HCT116 (cell line): Measurements from ENCODE around the gene IFI35. TPM values are rescaled to one million over a fixed set of nuclear protein-coding genes. Genes with fewer than 3 reads are reported as not detected.

Source experiments
- ATAC-seq: fragments of 200-7000 bp; cut with Tn5 transposase; 2 replicates; pipeline ENCODE4 v1.9.1; 2020; ENCODE audit warnings: mild to moderate bottlenecking, moderate library complexity
- BruUV-seq: library from RNA; stranded (reverse); fragments of 400-500 nt; replicated peaks from 2 replicates; lab custom pipeline; 2021; lab: Mats Ljungman, UMichigan
- CTCF ChIA-PET: fragments of 300-600 bp; sonication (Branson Sonifier 250); formaldehyde crosslinking; loops from one replicate; lab custom pipeline; 2021; ENCODE audit warnings: antibody characterized with exemption; lab: Charles Lee
- POLR2A ChIA-PET: fragments of 300-600, 350-600 bp; sonication (Branson Sonifier 250); formaldehyde crosslinking; loops from one replicate; lab custom pipeline; 2021; ENCODE audit warnings: antibody characterized with exemption; lab: Charles Lee
- RAD21 ChIA-PET, 2 experiments: fragments of 300-600 bp; sonication (Branson Sonifier 250); formaldehyde crosslinking; loops; one replicate each; lab custom pipeline; 2023; ENCODE audit warnings: low total read pairs in 2 of 2; ENCODE audit not compliant: uncharacterized antibody in 2 of 2, unreplicated experiment in 2 of 2, low non-redundant PET in 1 of 2; lab: Charles Lee
- DNase-seq: peaks from one replicate; pipeline ENCODE4 v3.0.0-alpha.2; 2010; ENCODE audit warnings: low read depth, low spot score
- H2AFZ ChIP-seq: fragments of 200-600 bp; shearing (Covaris generic), sonication (generic); 2 replicates; pipeline ENCODE4 v1.6.1; 2017; ENCODE audit warnings: low read depth, mixed run types, mixed read lengths, antibody characterized with exemption, low read length; ENCODE audit not compliant: poor library complexity, severe bottlenecking
- H3K27ac ChIP-seq: 2 replicates; pipeline ENCODE4 v1.5.1; 2012; ENCODE audit warnings: low read depth, low read length
- H3K27me3 ChIP-seq: fragments of 200-600 bp; sonication (generic); 2 replicates; pipeline ENCODE4 v1.6.1; 2016; ENCODE audit warnings: mixed run types, low read length, mixed read lengths; ENCODE audit not compliant: insufficient read depth
- H3K36me3 ChIP-seq, 2 experiments: fragments of 200-500 bp in 1 of 2; fragments of 200-600 bp in 1 of 2; sonication (Bioruptor generic) in 1 of 2; sonication (generic) in 1 of 2; 2 replicates each; pipeline versions ENCODE4 v1.5.1 to v1.6.1; 2014 to 2016; ENCODE audit warnings: low read length in 2 of 2, inconsistent platforms in 1 of 2, mixed read lengths in 1 of 2, mixed run types in 1 of 2; ENCODE audit not compliant: insufficient read depth in 2 of 2, control insufficient read depth in 1 of 2
- H3K4me1 ChIP-seq, 2 experiments: fragments of 200-600 bp in 1 of 2; sonication (generic) in 1 of 2; 2 replicates each; pipeline versions ENCODE4 v1.5.1 to v1.6.1; 2012 to 2017; ENCODE audit warnings: low read length in 2 of 2, inconsistent platforms in 1 of 2, mild to moderate bottlenecking in 1 of 2, mixed read lengths in 1 of 2, mixed run types in 1 of 2, moderate library complexity in 1 of 2; ENCODE audit not compliant: insufficient read depth in 2 of 2, control insufficient read depth in 1 of 2
- H3K4me2 ChIP-seq: fragments of 200-600 bp; sonication (generic); 2 replicates; pipeline ENCODE4 v1.6.1; 2017; ENCODE audit warnings: mixed run types, low read length, mixed read lengths
- H3K4me3 ChIP-seq, 2 experiments: fragments of 200-600 bp in 1 of 2; sonication (generic) in 1 of 2; replicated peaks in 1 of 2; 2 replicates each; pipeline ENCODE4 v1.5.1; 2011 to 2016; ENCODE audit warnings: low read length in 2 of 2, control low read depth in 1 of 2, low read depth in 1 of 2, mild to moderate bottlenecking in 1 of 2, mixed read lengths in 1 of 2, mixed run types in 1 of 2
- H3K79me2 ChIP-seq: fragments of 200-600 bp; sonication (generic); 2 replicates; pipeline ENCODE4 v1.6.1; 2017; ENCODE audit warnings: mild to moderate bottlenecking, mixed run types, low read length, moderate library complexity, mixed read lengths; ENCODE audit not compliant: insufficient read depth
- H3K9ac ChIP-seq: fragments of 200-600 bp; sonication (generic); 2 replicates; pipeline ENCODE4 v1.6.1; 2016; ENCODE audit warnings: low read length, mixed read lengths
- H3K9me2 ChIP-seq: fragments of 200-600 bp; sonication (generic), shearing (Covaris generic); 2 replicates; pipeline ENCODE4 v1.6.1; 2017; ENCODE audit warnings: mixed run types, mild to moderate bottlenecking, moderate library complexity; ENCODE audit not compliant: insufficient read depth
- H3K9me3 ChIP-seq, 2 experiments: fragments of 200-500 bp in 1 of 2; fragments of 200-600 bp in 1 of 2; sonication (Bioruptor generic) in 1 of 2; sonication (generic) in 1 of 2; 2 replicates each; pipeline ENCODE4 v1.6.1; 2014 to 2017; ENCODE audit warnings: low read length in 2 of 2, mixed read lengths in 2 of 2, inconsistent platforms in 1 of 2, low read depth in 1 of 2, mild to moderate bottlenecking in 1 of 2, mixed run types in 1 of 2, moderate library complexity in 1 of 2; ENCODE audit not compliant: control insufficient read depth in 1 of 2, insufficient read depth in 1 of 2
- H4K20me1 ChIP-seq: fragments of 200-600 bp; sonication (generic), shearing (Covaris generic); 2 replicates; pipeline ENCODE4 v1.6.1; 2017; ENCODE audit warnings: mixed run types, mild to moderate bottlenecking, moderate library complexity; ENCODE audit not compliant: insufficient read depth
- ATF3 ChIP-seq: IDR thresholded peaks from 2 replicates; pipeline ENCODE4 v1.6.1; 2012
- CBX3 ChIP-seq: IDR thresholded peaks from 2 replicates; pipeline ENCODE4 v1.6.1; 2012; ENCODE audit warnings: low read depth
- EZH2phosphoT487 ChIP-seq: fragments of 200-600 bp; IDR thresholded peaks from 2 replicates; pipeline ENCODE4 v1.6.1; 2018; ENCODE audit warnings: antibody characterized with exemption, borderline replicate concordance
- MAX ChIP-seq: IDR thresholded peaks from 2 replicates; pipeline ENCODE4 v1.6.1; 2012
- POLR2AphosphoS5 ChIP-seq: IDR thresholded peaks from 2 replicates; pipeline ENCODE4 v1.6.1; 2011; ENCODE audit warnings: mild to moderate bottlenecking, low read depth, low read length, moderate library complexity
- SIN3A ChIP-seq: IDR thresholded peaks from 2 replicates; pipeline ENCODE4 v1.6.1; 2012; ENCODE audit warnings: low read depth
- SP1 ChIP-seq: IDR thresholded peaks from 2 replicates; pipeline ENCODE4 v1.6.1; 2012; ENCODE audit warnings: low read depth
- TCF7L2 ChIP-seq: IDR thresholded peaks from 2 replicates; pipeline ENCODE4 v1.7.0; 2011; ENCODE audit warnings: borderline replicate concordance, inconsistent platforms; ENCODE audit not compliant: insufficient read depth, insufficient read length; ENCODE audit errors: extremely low read depth
- YY1 ChIP-seq: IDR thresholded peaks from 2 replicates; pipeline ENCODE4 v1.6.1; 2011; ENCODE audit warnings: low read length, low read depth, moderate library complexity, mild to moderate bottlenecking; ENCODE audit not compliant: insufficient replicate concordance; ENCODE audit errors: extremely low read depth
- ZNF274 ChIP-seq: fragments of 200-500 bp; sonication (Bioruptor generic); IDR thresholded peaks from 2 replicates; pipeline ENCODE4 v1.6.1; 2014; ENCODE audit warnings: mild to moderate bottlenecking, low read depth, low read length, inconsistent platforms
- intact Hi-C: fragments of 100-400 bp; cut with micrococcal nuclease; formaldehyde crosslinking; loops from 2 replicates; pipeline ENCODE4 v1.10.0; 2022
- total RNA-seq: library from RNA; stranded (reverse); gene quantifications from one replicate; pipeline ENCODE4 v1.2.1, GENCODE V29; 2021; ENCODE audit not compliant: unreplicated experiment
- TF ChIP-seq, protein P1 (sequence below): IDR thresholded peaks from 2 replicates; pipeline ENCODE4 v1.6.1; 2012; ENCODE audit warnings: low read depth

IFI35 gene
- total RNA-seq, 1 experiment from 2014 or later: 14.8 TPM

- H3K27me3 ChIP-seq: no peaks in the 10 kb centered on the region
- H3K27ac ChIP-seq: peak within 1 kb of the TSS; percentile 88
- ATAC-seq (peak; percentile 71), DNase-seq (peak; percentile 46)
- no TSS peak for BruUV-seq
- ChIA-PET CTCF (no interaction called here), RAD21 (no interaction called here), POLR2A (interaction anchor here (0.5 to 3.9 kb wide), 7 partner anchors 16 to 366 kb away, joined by 3 to 21 read pairs (median 4); partner anchors contain the start of genes IFI35 and RPL27)
- H3K4me3 ChIP-seq: peak within 1 kb of the TSS; percentile 92 to 99
- H3K9me2 ChIP-seq: no peaks in the 10 kb centered on the region
- peak within 1 kb of the TSS; percentile 78 for H2AFZ ChIP-seq
- no peaks in the 10 kb centered on the region for H4K20me1 ChIP-seq
- H3K9ac ChIP-seq: peak within 1 kb of the TSS; percentile 95
- peaks cover 9 to 42% of the 10 kb centered on the region in 2 experiments; a peak in 3 of 4 replicates for H3K4me1 ChIP-seq
- peak within 1 kb of the TSS; percentile 99 for H3K4me2 ChIP-seq
- intact Hi-C loops: loop anchor here (2.0 to 5.0 kb wide), 2 partner anchors 149 to 365 kb away; partner anchors contain the start of gene NBR1
- peaks cover 8% of the 10 kb centered on the region; the same call in 1 of the 2 replicates for H3K79me2 ChIP-seq
- TF ChIP-seq, protein P1, sequence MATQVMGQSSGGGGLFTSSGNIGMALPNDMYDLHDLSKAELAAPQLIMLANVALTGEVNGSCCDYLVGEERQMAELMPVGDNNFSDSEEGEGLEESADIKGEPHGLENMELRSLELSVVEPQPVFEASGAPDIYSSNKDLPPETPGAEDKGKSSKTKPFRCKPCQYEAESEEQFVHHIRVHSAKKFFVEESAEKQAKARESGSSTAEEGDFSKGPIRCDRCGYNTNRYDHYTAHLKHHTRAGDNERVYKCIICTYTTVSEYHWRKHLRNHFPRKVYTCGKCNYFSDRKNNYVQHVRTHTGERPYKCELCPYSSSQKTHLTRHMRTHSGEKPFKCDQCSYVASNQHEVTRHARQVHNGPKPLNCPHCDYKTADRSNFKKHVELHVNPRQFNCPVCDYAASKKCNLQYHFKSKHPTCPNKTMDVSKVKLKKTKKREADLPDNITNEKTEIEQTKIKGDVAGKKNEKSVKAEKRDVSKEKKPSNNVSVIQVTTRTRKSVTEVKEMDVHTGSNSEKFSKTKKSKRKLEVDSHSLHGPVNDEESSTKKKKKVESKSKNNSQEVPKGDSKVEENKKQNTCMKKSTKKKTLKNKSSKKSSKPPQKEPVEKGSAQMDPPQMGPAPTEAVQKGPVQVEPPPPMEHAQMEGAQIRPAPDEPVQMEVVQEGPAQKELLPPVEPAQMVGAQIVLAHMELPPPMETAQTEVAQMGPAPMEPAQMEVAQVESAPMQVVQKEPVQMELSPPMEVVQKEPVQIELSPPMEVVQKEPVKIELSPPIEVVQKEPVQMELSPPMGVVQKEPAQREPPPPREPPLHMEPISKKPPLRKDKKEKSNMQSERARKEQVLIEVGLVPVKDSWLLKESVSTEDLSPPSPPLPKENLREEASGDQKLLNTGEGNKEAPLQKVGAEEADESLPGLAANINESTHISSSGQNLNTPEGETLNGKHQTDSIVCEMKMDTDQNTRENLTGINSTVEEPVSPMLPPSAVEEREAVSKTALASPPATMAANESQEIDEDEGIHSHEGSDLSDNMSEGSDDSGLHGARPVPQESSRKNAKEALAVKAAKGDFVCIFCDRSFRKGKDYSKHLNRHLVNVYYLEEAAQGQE: no peak
- TF ChIP-seq EZH2phosphoT487 (no peak), MAX (peak; percentile 61), ZNF274 (no peak), YY1 (no peak), CBX3 (no peak), ATF3 (no peak), SIN3A (peak; percentile 79), SP1 (peak; percentile 31; the same call in 1 of the 2 replicates), TCF7L2 (no peak), POLR2AphosphoS5 (peak; percentile 78)
- H3K9me3 ChIP-seq: no peaks in the 10 kb centered on the region
- peaks cover 0 to 6% of the 10 kb centered on the region in 2 experiments; a peak in 3 of 4 replicates for H3K36me3 ChIP-seq
Measured at GRCh38 chr17:43021741-43022512, 15.3 kb downstream of the IFI35 start, which contains the start of gene VAT1. VAT1 (minus strand) TSS chr17:43022385; CDS start chr17:43022322, 63 bp downstream.
